H1 (cell line): Measurements from ENCODE around the gene IRF8.

Experiments used
- CTCF ChIP-seq, 3 experiments: IDR thresholded peaks; 1 replicate in 2 of 3; 2 replicates in 1 of 3; pipeline versions ENCODE4 v1.5.1 to v1.6.1; 2011; ENCODE audit warnings: low read length in 3 of 3, mild to moderate bottlenecking in 3 of 3, inconsistent platforms in 2 of 3, low read depth in 1 of 3, moderate library complexity in 1 of 3; ENCODE audit not compliant: insufficient read depth in 1 of 3; ENCODE audit errors: control extremely low read depth in 1 of 3
- EZH2 ChIP-seq: fragments of 200-600 bp; sonication (generic); IDR thresholded peaks from 2 replicates; pipeline ENCODE4 v1.7.1; 2012; ENCODE audit warnings: low read depth, mild to moderate bottlenecking, moderate library complexity, low read length, inconsistent platforms; ENCODE audit not compliant: severe bottlenecking

DNA sequence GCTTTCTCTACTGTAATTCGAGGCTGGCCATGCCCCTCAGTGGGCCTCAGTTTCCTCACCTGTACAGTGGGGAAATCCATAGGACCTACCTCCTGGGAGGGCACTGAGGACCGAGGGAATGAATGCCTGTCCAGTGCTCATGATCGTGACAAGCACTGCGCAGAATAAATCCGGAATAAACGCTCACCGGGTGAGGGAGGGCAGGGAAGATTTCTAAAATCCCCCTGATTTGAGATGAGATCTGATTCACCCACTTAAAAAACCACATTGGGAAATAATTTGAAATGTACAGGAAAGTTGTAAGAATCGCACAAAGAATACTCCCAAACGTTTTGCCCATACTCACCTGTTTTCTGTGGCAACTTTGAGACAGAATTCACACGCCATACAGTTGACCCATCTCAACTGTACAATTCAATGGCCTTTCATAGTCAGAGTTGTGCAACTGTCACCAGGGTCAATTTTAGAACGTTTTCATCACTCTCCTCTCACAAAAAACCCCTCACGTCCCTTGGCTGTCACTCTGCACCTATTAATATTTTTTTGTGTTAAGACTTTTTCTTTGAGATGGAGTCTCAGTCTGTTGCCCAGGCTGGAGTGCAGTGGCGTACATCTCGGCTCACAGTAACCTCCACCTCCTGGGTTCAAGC is 49.8 kb downstream of the IRF8 start:
- TF ChIP-seq EZH2 (no peak), CTCF (IDR thresholded peaks at IDR 0.05; ENCODE audit: control extremely low read depth in 1 of 3, insufficient read depth in 1 of 3, low read depth in 1 of 3, low read length in 3 of 3) (no peak)
